K562 (cell line): ENCODE results near the gene RIOK3. TPM values are rescaled to one million over a fixed set of nuclear protein-coding genes. Genes with fewer than 3 reads are reported as not detected.

Source experiments
- CEBPG ChIP-seq, 3 experiments: fragments of 200-800 bp in 1 of 3; sonication (Bioruptor generic) in 1 of 3; sonication (generic) in 1 of 3; formaldehyde crosslinking in 1 of 3; IDR thresholded peaks in 2 of 3; conservative IDR thresholded peaks in 1 of 3; 2 replicates each; pipeline versions ENCODE4 v1.6.1 to v1.8.0; 2016 to 2022; ENCODE audit warnings: missing compliant biosample characterization in 2 of 3, missing genetic modification characterization in 2 of 3, mild to moderate bottlenecking in 1 of 3, missing genetic modification reagents in 1 of 3
- CREB1 ChIP-seq, 2 experiments: sonication (generic) in 1 of 2; formaldehyde crosslinking in 1 of 2; IDR thresholded peaks; 2 replicates each; pipeline versions ENCODE4 v1.6.1 to v1.8.0; 2012 to 2022; ENCODE audit warnings: inconsistent platforms in 1 of 2, mild to moderate bottlenecking in 1 of 2, missing genetic modification reagents in 1 of 2, moderate library complexity in 1 of 2
- CSDE1 ChIP-seq, 2 experiments: fragments of 450-650 bp; IDR thresholded peaks; 2 replicates each; pipeline ENCODE4 v1.6.1; 2016; ENCODE audit warnings: mild to moderate bottlenecking in 1 of 2
- DACH1 ChIP-seq: fragments of 450-650 bp; IDR thresholded peaks from 2 replicates; pipeline ENCODE4 v1.6.1; 2018; ENCODE audit not compliant: partially characterized antibody
- ESRRA ChIP-seq: fragments of 450-650 bp; IDR thresholded peaks from 2 replicates; pipeline ENCODE4 v1.6.1; 2014; ENCODE audit warnings: low read depth, mild to moderate bottlenecking, moderate library complexity, borderline replicate concordance
- FOSL1 ChIP-seq: fragments of 200-800 bp; sonication (Bioruptor generic); conservative IDR thresholded peaks from 2 replicates; pipeline ENCODE4 v1.6.1; 2016; ENCODE audit warnings: missing genetic modification characterization, missing compliant biosample characterization
- FOXK2 ChIP-seq, 2 experiments: fragments of 450-650 bp; IDR thresholded peaks in 1 of 2; conservative IDR thresholded peaks in 1 of 2; 2 replicates each; pipeline ENCODE4 v1.6.1; 2016; ENCODE audit warnings: low read depth in 2 of 2, mild to moderate bottlenecking in 1 of 2
- HMGXB4 ChIP-seq: sonication (generic); formaldehyde crosslinking; IDR thresholded peaks from 2 replicates; pipeline ENCODE4 v1.8.1; 2023; ENCODE audit warnings: mild to moderate bottlenecking, missing genetic modification reagents
- HNRNPLL ChIP-seq: fragments of 200-400 bp; formaldehyde crosslinking; IDR thresholded peaks from 2 replicates; pipeline ENCODE4 v1.6.1; 2017; ENCODE audit warnings: low read length, low read depth, mild to moderate bottlenecking; ENCODE audit not compliant: poor library complexity, severe bottlenecking
- NBN ChIP-seq: fragments of 450-650 bp; IDR thresholded peaks from 2 replicates; pipeline ENCODE4 v1.6.1; 2016; ENCODE audit warnings: low read depth, mild to moderate bottlenecking
- NR3C1 ChIP-seq: sonication (generic); formaldehyde crosslinking; IDR thresholded peaks from 2 replicates; pipeline ENCODE4 v1.8.1; 2022; ENCODE audit warnings: missing genetic modification reagents
- POLR2H ChIP-seq: IDR thresholded peaks from 2 replicates; pipeline ENCODE4 v1.6.1; 2016; ENCODE audit warnings: missing genetic modification characterization, low read depth, mild to moderate bottlenecking, control low read depth, missing compliant biosample characterization, moderate library complexity
- POLR3A ChIP-seq: IDR thresholded peaks from 2 replicates; pipeline ENCODE4 v1.6.1; 2011; ENCODE audit warnings: borderline replicate concordance, mild to moderate bottlenecking, moderate library complexity; ENCODE audit not compliant: insufficient read length, insufficient read depth; ENCODE audit errors: extremely low read depth
- PRMT5 ChIP-seq: sonication (generic); formaldehyde crosslinking; IDR thresholded peaks from 2 replicates; pipeline ENCODE4 v1.5.0; 2020; ENCODE audit warnings: missing genetic modification reagents
- SLC30A9 ChIP-seq: fragments of 250-450 bp; sonication (Bioruptor Pico); IDR thresholded peaks from 2 replicates; pipeline ENCODE4 v1.8.0; 2022; ENCODE audit warnings: mild to moderate bottlenecking, moderate library complexity
- TCF3 ChIP-seq: sonication (generic); formaldehyde crosslinking; IDR thresholded peaks from 2 replicates; pipeline ENCODE4 v1.4.0; 2020; ENCODE audit warnings: mild to moderate bottlenecking, missing genetic modification reagents
- ZFP36 ChIP-seq: fragments of 150-350 bp; IDR thresholded peaks from 2 replicates; pipeline ENCODE4 v1.6.1; 2018; ENCODE audit warnings: low read length, low read depth; ENCODE audit not compliant: partially characterized antibody
- ZSCAN32 ChIP-seq: fragments of 450-650 bp; formaldehyde crosslinking; IDR thresholded peaks from 2 replicates; pipeline ENCODE4 v1.4.0; 2020; ENCODE audit warnings: mild to moderate bottlenecking, moderate library complexity
- polyA plus RNA-seq, 8 experiments: library from polyadenylated mRNA; depleted of rRNA in 4 of 8; stranded (reverse) in 5 of 8; unstranded in 3 of 8; fragments of >200 nt; fragmentation: Nextera tagmentation in 2 of 8; fragmentation: Illumina TruSeq in 1 of 8; extraction: Ambion mirVana in 2 of 8; extraction: Trizol in 1 of 8; gene quantifications; 2 replicates each; pipeline versions ENCODE4 v1.2.1 to v1.2.3, GENCODE V29; 2011 to 2014; ENCODE audit warnings: inconsistent platforms in 1 of 8, missing spikeins in 1 of 8
- total RNA-seq, 7 experiments: library from RNA; depleted of rRNA in 6 of 7; stranded (reverse); fragments of >200 nt in 6 of 7; fragmentation: Illumina TruSeq in 2 of 7; extraction: Trizol in 2 of 7; gene quantifications; 2 replicates each; pipeline versions ENCODE4 v1.2.1 to v1.2.3, GENCODE V29; 2011 to 2021; ENCODE audit warnings: low replicate concordance in 1 of 7
- TF ChIP-seq, protein P1 (sequence below): sonication (generic); formaldehyde crosslinking; IDR thresholded peaks from 2 replicates; pipeline ENCODE4 v1.8.0; 2022; ENCODE audit warnings: mild to moderate bottlenecking, missing genetic modification reagents
- TF ChIP-seq, protein P2 (sequence below), 2 experiments: fragments of 150-350 bp in 1 of 2; IDR thresholded peaks; 2 replicates each; pipeline ENCODE4 v1.6.1; 2012 to 2016; ENCODE audit warnings: low read depth in 2 of 2, low read length in 2 of 2, mild to moderate bottlenecking in 1 of 2, moderate library complexity in 1 of 2

Gene RIOK3
- total and polyA plus RNA-seq, 9 of the 15 experiments (the other 6 are each of a cell fraction or from before 2014, with no cell fraction given) = 21.4 to 89.5 (median 62.9) TPM

GRCh38 chr18:23503038-23503962, 50.2 kb downstream of the RIOK3 start, which contains the start of gene RMC1 (continued):
- TF ChIP-seq SLC30A9 (CRISPR knock-in tag) (no peak), NBN (peak; percentile 81), POLR3A (no peak), ESRRA (peak; percentile 83), ZSCAN32 (CRISPR knock-in tag) (no peak), HMGXB4 (CRISPR knock-in tag) (no peak; the same call in 1 of the 2 replicates), HNRNPLL (peak; percentile 42), TCF3 (CRISPR knock-in tag) (peak; percentile 35), CREB1 (IDR thresholded peaks at IDR 0.05) (no peak), CREB1 (CRISPR knock-in tag; IDR thresholded peaks at IDR 0.05) (peak; percentile 56; the same call in 1 of the 2 replicates), CEBPG (CRISPR knock-in tag; IDR thresholded peaks at IDR 0.05) (no peak), CEBPG (tag; conservative IDR thresholded peaks at IDR 0.05 in 1 of 2, IDR thresholded peaks at IDR 0.05 in 1 of 2) (no peak), ZFP36 (no peak), FOSL1 (tag) (peak; percentile 32; the same call in 1 of the 2 replicates), DACH1 (no peak), CSDE1 (IDR thresholded peaks at IDR 0.05) (no peak; a peak in 1 of 4 replicates), NR3C1 (CRISPR knock-in tag) (no peak; the same call in 1 of the 2 replicates), POLR2H (peak; percentile 85), FOXK2 (conservative IDR thresholded peaks at IDR 0.05 in 1 of 2, IDR thresholded peaks at IDR 0.05 in 1 of 2; ENCODE audit: low read depth in 2 of 2) (0 out of 4 replicates have a peak, but pooled peaks of 1 of the 2 experiments have one; percentile 46), PRMT5 (CRISPR knock-in tag) (no peak)
- TF ChIP-seq, protein P1, sequence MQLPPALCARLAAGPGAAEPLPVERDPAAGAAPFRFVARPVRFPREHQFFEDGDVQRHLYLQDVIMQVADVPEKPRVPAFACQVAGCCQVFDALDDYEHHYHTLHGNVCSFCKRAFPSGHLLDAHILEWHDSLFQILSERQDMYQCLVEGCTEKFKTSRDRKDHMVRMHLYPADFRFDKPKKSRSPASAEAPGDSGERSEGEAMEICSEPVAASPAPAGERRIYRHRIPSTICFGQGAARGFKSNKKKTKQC (CRISPR knock-in tag) = peak; percentile 78
- TF ChIP-seq, protein P2, sequence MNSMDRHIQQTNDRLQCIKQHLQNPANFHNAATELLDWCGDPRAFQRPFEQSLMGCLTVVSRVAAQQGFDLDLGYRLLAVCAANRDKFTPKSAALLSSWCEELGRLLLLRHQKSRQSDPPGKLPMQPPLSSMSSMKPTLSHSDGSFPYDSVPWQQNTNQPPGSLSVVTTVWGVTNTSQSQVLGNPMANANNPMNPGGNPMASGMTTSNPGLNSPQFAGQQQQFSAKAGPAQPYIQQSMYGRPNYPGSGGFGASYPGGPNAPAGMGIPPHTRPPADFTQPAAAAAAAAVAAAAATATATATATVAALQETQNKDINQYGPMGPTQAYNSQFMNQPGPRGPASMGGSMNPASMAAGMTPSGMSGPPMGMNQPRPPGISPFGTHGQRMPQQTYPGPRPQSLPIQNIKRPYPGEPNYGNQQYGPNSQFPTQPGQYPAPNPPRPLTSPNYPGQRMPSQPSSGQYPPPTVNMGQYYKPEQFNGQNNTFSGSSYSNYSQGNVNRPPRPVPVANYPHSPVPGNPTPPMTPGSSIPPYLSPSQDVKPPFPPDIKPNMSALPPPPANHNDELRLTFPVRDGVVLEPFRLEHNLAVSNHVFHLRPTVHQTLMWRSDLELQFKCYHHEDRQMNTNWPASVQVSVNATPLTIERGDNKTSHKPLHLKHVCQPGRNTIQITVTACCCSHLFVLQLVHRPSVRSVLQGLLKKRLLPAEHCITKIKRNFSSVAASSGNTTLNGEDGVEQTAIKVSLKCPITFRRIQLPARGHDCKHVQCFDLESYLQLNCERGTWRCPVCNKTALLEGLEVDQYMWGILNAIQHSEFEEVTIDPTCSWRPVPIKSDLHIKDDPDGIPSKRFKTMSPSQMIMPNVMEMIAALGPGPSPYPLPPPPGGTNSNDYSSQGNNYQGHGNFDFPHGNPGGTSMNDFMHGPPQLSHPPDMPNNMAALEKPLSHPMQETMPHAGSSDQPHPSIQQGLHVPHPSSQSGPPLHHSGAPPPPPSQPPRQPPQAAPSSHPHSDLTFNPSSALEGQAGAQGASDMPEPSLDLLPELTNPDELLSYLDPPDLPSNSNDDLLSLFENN (IDR thresholded peaks at IDR 0.05; ENCODE audit: low read depth in 2 of 2, low read length in 2 of 2) = 0 out of 4 replicates have a peak, but pooled peaks of 1 of the 2 experiments have one; percentile 16
